ENCODE results near the gene AHCYL1.

GRCh38 chr1:109935451-109935900 lies 49.1 kb upstream of the AHCYL1 start:
- TF ChIP-seq CTCF (IDR thresholded peaks at IDR 0.05) (no peak), POLR2AphosphoS5 (IDR thresholded peaks at IDR 0.05) (no peak)
